CD8-positive, alpha-beta memory T cell (primary cell): Measurements from ENCODE around the gene NIM1K. TPM values are rescaled to one million over a fixed set of nuclear protein-coding genes. Genes with fewer than 3 reads are reported as not detected.
A peak's percentile ranks its signal among the peaks of the same experiment; 100 is the strongest.
"Not testable (repeated sequence)": the region's sequence is repeated elsewhere in the genome, so short reads cannot be mapped to it uniquely, and the experiment has no call there.

Experiments used
- CTCF ChIA-PET: fragments of 350-600 bp; sonication (Branson Sonifier 250); formaldehyde crosslinking; loops from one replicate; lab custom pipeline; 2021; ENCODE audit warnings: antibody characterized with exemption; lab: Charles Lee
- POLR2A ChIA-PET: fragments of 350-600 bp; sonication (Branson Sonifier 250); formaldehyde crosslinking; loops from one replicate; lab custom pipeline; 2021; ENCODE audit warnings: antibody characterized with exemption; lab: Charles Lee
- DNase-seq, 5 donors: peaks; one replicate each; pipeline versions ENCODE4 v3.0.0 to v3.0.0-alpha.2; 2020 to 2022; ENCODE audit warnings: mixed read lengths in 1 of 5
- H3K27ac ChIP-seq: one replicate; pipeline ENCODE4 v1.7.0; 2013; ENCODE audit warnings: low read depth, mild to moderate bottlenecking, low read length, moderate library complexity
- H3K27me3 ChIP-seq: 2 replicates; pipeline ENCODE4 v1.7.0; 2013; ENCODE audit warnings: low read length, mild to moderate bottlenecking; ENCODE audit not compliant: insufficient read depth, poor library complexity, severe bottlenecking
- H3K36me3 ChIP-seq: 2 replicates; pipeline ENCODE4 v1.7.0; 2013; ENCODE audit warnings: mild to moderate bottlenecking, low read length, moderate library complexity; ENCODE audit not compliant: insufficient read depth
- H3K4me1 ChIP-seq: 2 replicates; pipeline ENCODE4 v1.7.0; 2013; ENCODE audit warnings: mild to moderate bottlenecking, low read length, moderate library complexity; ENCODE audit not compliant: insufficient read depth
- H3K4me3 ChIP-seq: 2 replicates; pipeline ENCODE4 v1.7.0; 2013; ENCODE audit warnings: mild to moderate bottlenecking, low read length
- H3K9me3 ChIP-seq: 2 replicates; pipeline ENCODE4 v1.7.0; 2013; ENCODE audit warnings: mild to moderate bottlenecking, low read length
- H3K27ac Mint-ChIP-seq, 8 donors: one replicate each; pipeline ENCODE4 v1.8.0; 2020 to 2021; ENCODE audit warnings: mixed read lengths in 8 of 8, mild to moderate bottlenecking in 6 of 8, inconsistent platforms in 3 of 8, moderate library complexity in 3 of 8
- H3K27me3 Mint-ChIP-seq, 2 donors: one replicate each; pipeline ENCODE4 v1.8.0; 2020 to 2021; ENCODE audit warnings: mixed read lengths in 2 of 2, mild to moderate bottlenecking in 1 of 2, moderate library complexity in 1 of 2
- H3K36me3 Mint-ChIP-seq, 3 donors: one replicate each; pipeline ENCODE4 v1.8.0; 2020 to 2021; ENCODE audit warnings: mixed read lengths in 3 of 3, inconsistent platforms in 1 of 3, mild to moderate bottlenecking in 1 of 3
- H3K4me1 Mint-ChIP-seq, 3 donors: one replicate each; pipeline ENCODE4 v1.8.0; 2020 to 2021; ENCODE audit warnings: mixed read lengths in 3 of 3, inconsistent platforms in 1 of 3, mild to moderate bottlenecking in 1 of 3
- H3K4me3 Mint-ChIP-seq, 7 donors: one replicate each; pipeline ENCODE4 v1.8.0; 2020 to 2021; ENCODE audit warnings: mixed read lengths in 7 of 7, mild to moderate bottlenecking in 6 of 7, moderate library complexity in 4 of 7, inconsistent platforms in 2 of 7
- H3K9me3 Mint-ChIP-seq, 5 donors: one replicate each; pipeline ENCODE4 v1.8.0; 2020 to 2022; ENCODE audit warnings: mixed read lengths in 5 of 5, mild to moderate bottlenecking in 3 of 5, moderate library complexity in 2 of 5, inconsistent platforms in 1 of 5
- polyA plus RNA-seq: library from polyadenylated mRNA; unstranded; fragments of 300-500 nt; fragmentation: Illumina TruSeq; gene quantifications from one replicate; pipeline ENCODE4 v1.2.3, GENCODE V29; 2021
- total RNA-seq, 2 experiments: library from RNA; stranded (reverse); gene quantifications; one replicate each; pipeline ENCODE4 v1.2.3, GENCODE V29; 2021

NIM1K gene
- total and polyA plus RNA-seq, 3 experiments from 2014 or later = 0.20 to 0.70 (median 0.40) TPM

GRCh38 chr5:43305948-43306565 is 114.0 kb downstream of the NIM1K start:
- peaks cover 34 to 70% (median 53%) of the 10 kb centered on the region in 3 donors for H3K4me1 Mint-ChIP-seq
- no peaks in the 10 kb centered on the region for H3K36me3 ChIP-seq
- H3K27ac Mint-ChIP-seq = peak overlapping the region in 3 of 8 donors; percentile 7 to 55 (median 29)
- H3K36me3 Mint-ChIP-seq = peaks cover 0 to 14% (median 2%) of the 10 kb centered on the region in 3 donors
- no peaks in the 10 kb centered on the region for H3K27me3 ChIP-seq
- peaks cover 18% of the 10 kb centered on the region for H3K4me1 ChIP-seq
- no peak overlapping the region for H3K27ac ChIP-seq
- H3K9me3 ChIP-seq = no peaks in the 10 kb centered on the region
- H3K4me3 Mint-ChIP-seq = peak overlapping the region in 1 of 7 donors; percentile 15
- H3K27me3 Mint-ChIP-seq = no peaks in the 10 kb centered on the region
- peak in 2 of 5 donors; percentile 36 to 44 for DNase-seq
- H3K4me3 ChIP-seq = no peak overlapping the region
- H3K9me3 Mint-ChIP-seq = no peaks in the 10 kb centered on the region
- ChIA-PET CTCF (interaction anchor here (0.7 to 1.7 kb wide), 8 partner anchors 17 to 397 kb away, joined by 3 to 5 read pairs (median 4); partner anchors contain the start of genes TMEM267 and ZNF131), POLR2A (no interaction called here)

- H3K9me3 ChIP-seq, H3K4me3 ChIP-seq, H3K36me3 ChIP-seq, H3K9me3 Mint-ChIP-seq, DNase-seq, H3K4me3 Mint-ChIP-seq, H3K27me3 ChIP-seq, POLR2A ChIA-PET, H3K36me3 Mint-ChIP-seq, H3K27ac ChIP-seq, H3K27me3 Mint-ChIP-seq: not testable (repeated sequence)
- peaks cover 26% of the 10 kb centered on the region for H3K4me1 ChIP-seq
- CTCF ChIA-PET = interaction anchor here (1.0 to 1.7 kb wide), 4 partner anchors 18 to 398 kb away, joined by 3 to 5 read pairs (median 3); no protein-coding TSS in a partner anchor
- Mint-ChIP-seq H3K27ac (peak overlapping the region in 1 of 8 donors; percentile 44), H3K4me1 (peaks cover 30 to 70% (median 52%) of the 10 kb centered on the region in 3 donors)
These were observed 114.9 kb downstream of the NIM1K start for GRCh38 chr5:43306954-43307353.

GRCh38 chr5:43309122-43309521 is 117.1 kb downstream of the NIM1K start:
- Histone ChIP-seq H3K9me3 (no peaks in the 10 kb centered on the region), H3K4me1 (peaks cover 34% of the 10 kb centered on the region), H3K27me3 (no peaks in the 10 kb centered on the region), H3K36me3 (no peaks in the 10 kb centered on the region), H3K27ac (no peak overlapping the region), H3K4me3 (no peak overlapping the region)
- Mint-ChIP-seq H3K27ac (no peak overlapping the region), H3K36me3 (peaks cover 0 to 8% (median 0%) of the 10 kb centered on the region in 3 donors), H3K4me1 (peaks cover 38 to 69% (median 53%) of the 10 kb centered on the region in 3 donors), H3K4me3 (no peak overlapping the region), H3K27me3 (peaks cover 0 to 5% of the 10 kb centered on the region in 2 donors), H3K9me3 (no peaks in the 10 kb centered on the region)
- DNase-seq = no peak
- ChIA-PET CTCF (interaction anchor here (0.9 kb wide), 1 partner anchor 175 kb away, joined by 4 read pairs; no protein-coding TSS in a partner anchor), POLR2A (no interaction called here)

- no peaks in the 10 kb centered on the region for H3K9me3 ChIP-seq
- no peaks in the 10 kb centered on the region for H3K36me3 ChIP-seq
- ChIA-PET POLR2A (no interaction called here), CTCF (interaction anchor here (0.9 kb wide), 1 partner anchor 175 kb away, joined by 4 read pairs; no protein-coding TSS in a partner anchor)
- DNase-seq = no peak
- no peak overlapping the region for H3K4me3 ChIP-seq
- H3K27ac ChIP-seq = no peak overlapping the region
- peaks cover 0 to 8% (median 0%) of the 10 kb centered on the region in 3 donors for H3K36me3 Mint-ChIP-seq
- no peaks in the 10 kb centered on the region for H3K27me3 ChIP-seq
- peaks cover 32 to 64% (median 49%) of the 10 kb centered on the region in 3 donors for H3K4me1 Mint-ChIP-seq
- H3K4me1 ChIP-seq = peaks cover 36% of the 10 kb centered on the region
- no peak overlapping the region for H3K27ac Mint-ChIP-seq
- peaks cover 0 to 5% of the 10 kb centered on the region in 2 donors for H3K27me3 Mint-ChIP-seq
- no peak overlapping the region for H3K4me3 Mint-ChIP-seq
- no peaks in the 10 kb centered on the region for H3K9me3 Mint-ChIP-seq
These were observed 117.6 kb downstream of the NIM1K start for GRCh38 chr5:43309637-43310036.

GRCh38 chr5:43312076-43312661 is 120.1 kb downstream of the NIM1K start:
- Mint-ChIP-seq H3K27me3 (peaks cover 3 to 8% of the 10 kb centered on the region in 2 donors), H3K4me3 (peak overlapping the region; percentile 88 to 97 (median 95)), H3K36me3 (peaks cover 0 to 6% (median 0%) of the 10 kb centered on the region in 3 donors), H3K27ac (peak overlapping the region; percentile 82 to 96 (median 95)), H3K4me1 (peaks cover 25 to 50% (median 48%) of the 10 kb centered on the region in 3 donors), H3K9me3 (no peaks in the 10 kb centered on the region)
- ChIA-PET POLR2A (interaction anchor here (0.5 to 2.6 kb wide), 6 partner anchors 85 to 304 kb away, joined by 3 to 42 read pairs (median 10); partner anchors contain the start of genes NNT, TMEM267 and ZNF131), CTCF (interaction anchor here (0.7 to 4.2 kb wide), 8 partner anchors 78 to 403 kb away, joined by 3 to 33 read pairs (median 6); partner anchors contain the start of genes ANXA2R, TMEM267 and ZNF131)
- peaks cover 36% of the 10 kb centered on the region for H3K4me1 ChIP-seq
- no peaks in the 10 kb centered on the region for H3K9me3 ChIP-seq
- H3K4me3 ChIP-seq = peak overlapping the region; percentile 77
- no peaks in the 10 kb centered on the region for H3K27me3 ChIP-seq
- DNase-seq = no peak
- H3K27ac ChIP-seq = peak overlapping the region; percentile 97
- H3K36me3 ChIP-seq = no peaks in the 10 kb centered on the region

GRCh38 chr5:43312699-43313034 is 120.6 kb downstream of the NIM1K start:
- H3K36me3 Mint-ChIP-seq = peaks cover 0 to 6% (median 0%) of the 10 kb centered on the region in 3 donors
- Histone ChIP-seq H3K27me3 (no peaks in the 10 kb centered on the region), H3K36me3 (no peaks in the 10 kb centered on the region), H3K27ac (peak overlapping the region; percentile 97), H3K9me3 (no peaks in the 10 kb centered on the region), H3K4me3 (peak overlapping the region; percentile 77), H3K4me1 (peaks cover 36% of the 10 kb centered on the region)
- H3K27me3 Mint-ChIP-seq = peaks cover 3 to 8% of the 10 kb centered on the region in 2 donors
- ChIA-PET POLR2A (interaction anchor here (0.6 to 2.6 kb wide), 11 partner anchors 85 to 404 kb away, joined by 3 to 42 read pairs (median 5); partner anchors contain the start of genes C5orf34, NNT, TMEM267 and ZNF131), CTCF (interaction anchor here (0.7 to 4.2 kb wide), 9 partner anchors 77 to 403 kb away, joined by 3 to 33 read pairs (median 6); partner anchors contain the start of genes ANXA2R, TMEM267 and ZNF131)
- H3K4me3 Mint-ChIP-seq = peak overlapping the region; percentile 88 to 97 (median 95)
- no peaks in the 10 kb centered on the region for H3K9me3 Mint-ChIP-seq
- H3K27ac Mint-ChIP-seq = peak overlapping the region; percentile 82 to 96 (median 95)
- DNase-seq = no peak
- H3K4me1 Mint-ChIP-seq = peaks cover 25 to 50% (median 47%) of the 10 kb centered on the region in 3 donors

- Histone ChIP-seq H3K4me3 (peak within 1 kb of the TSS; percentile 77), H3K4me1 (peaks cover 36% of the 10 kb centered on the region), H3K36me3 (no peaks in the 10 kb centered on the region), H3K9me3 (no peaks in the 10 kb centered on the region), H3K27me3 (no peaks in the 10 kb centered on the region), H3K27ac (peak within 1 kb of the TSS; percentile 97)
- Mint-ChIP-seq H3K36me3 (peaks cover 0 to 6% (median 0%) of the 10 kb centered on the region in 3 donors), H3K27me3 (peaks cover 3 to 8% of the 10 kb centered on the region in 2 donors), H3K4me1 (peaks cover 25 to 45% (median 42%) of the 10 kb centered on the region in 3 donors), H3K9me3 (no peaks in the 10 kb centered on the region), H3K4me3 (peak within 1 kb of the TSS; percentile 88 to 97 (median 95)), H3K27ac (peak within 1 kb of the TSS; percentile 82 to 96 (median 95))
- POLR2A ChIA-PET = interaction anchor here (0.6 to 2.6 kb wide), 13 partner anchors 84 to 405 kb away, joined by 3 to 42 read pairs (median 5); partner anchors contain the start of genes C5orf34, NNT, TMEM267 and ZNF131
- CTCF ChIA-PET = interaction anchor here (0.7 to 4.2 kb wide), 12 partner anchors 9 to 404 kb away, joined by 3 to 33 read pairs (median 6); partner anchors contain the start of genes ANXA2R, TMEM267 and ZNF131
- DNase-seq = peak; percentile 97 to 99 (median 99)
These were observed 121.2 kb downstream of the NIM1K start, which contains the start of gene HMGCS1 for GRCh38 chr5:43313035-43313853. Gene HMGCS1, minus strand, starts transcription at chr5:43313412. Its CDS starts 14,447 bp downstream, at chr5:43298965.
